SK-N-MC (cell line): Measurements from ENCODE around the gene OR5AU1.

Experiments
- DNase-seq: peaks from one replicate; pipeline ENCODE4 v3.0.0-alpha.2; 2011; ENCODE audit warnings: low read depth, low spot score
- H3K27ac ChIP-seq: fragments of 200-600 bp; sonication (generic); 2 replicates; pipeline ENCODE4 v1.5.1; 2016; ENCODE audit warnings: mixed run types
- H3K36me3 ChIP-seq: fragments of 200-600 bp; sonication (generic); 2 replicates; pipeline ENCODE4 v1.6.1; 2017; ENCODE audit warnings: antibody characterized with exemption, low read length, mixed read lengths; ENCODE audit not compliant: insufficient read depth
- H3K4me3 ChIP-seq: fragments of 200-600 bp; sonication (generic); 2 replicates; pipeline ENCODE4 v1.5.1; 2016
- H3K9ac ChIP-seq: fragments of 200-600 bp; sonication (generic); 2 replicates; pipeline ENCODE4 v1.8.0; 2017; ENCODE audit warnings: mixed run types, mixed read lengths; ENCODE audit not compliant: insufficient read length
- H3K9me3 ChIP-seq: fragments of 200-600 bp; sonication (generic); 2 replicates; pipeline ENCODE4 v1.6.1; 2017; ENCODE audit warnings: low read depth, mild to moderate bottlenecking, antibody characterized with exemption, low read length, moderate library complexity, mixed read lengths
- EZH2 ChIP-seq: fragments of 200-600 bp; sonication (generic); IDR thresholded peaks from one replicate; pipeline ENCODE4 v1.6.1; 2017; ENCODE audit warnings: antibody characterized with exemption
- FOXP2 ChIP-seq: optimal IDR thresholded peaks from 2 replicates; pipeline ENCODE3; 2011; ENCODE audit warnings: mild to moderate bottlenecking, moderate library complexity; ENCODE audit not compliant: insufficient read depth; ENCODE audit errors: extremely low read length, control extremely low read depth
- POLR2AphosphoS5 ChIP-seq: IDR thresholded peaks from 2 replicates; pipeline ENCODE4 v1.6.1; 2012; ENCODE audit warnings: mild to moderate bottlenecking, low read depth, low read length, borderline replicate concordance

The OR5AU1 gene

DNA sequence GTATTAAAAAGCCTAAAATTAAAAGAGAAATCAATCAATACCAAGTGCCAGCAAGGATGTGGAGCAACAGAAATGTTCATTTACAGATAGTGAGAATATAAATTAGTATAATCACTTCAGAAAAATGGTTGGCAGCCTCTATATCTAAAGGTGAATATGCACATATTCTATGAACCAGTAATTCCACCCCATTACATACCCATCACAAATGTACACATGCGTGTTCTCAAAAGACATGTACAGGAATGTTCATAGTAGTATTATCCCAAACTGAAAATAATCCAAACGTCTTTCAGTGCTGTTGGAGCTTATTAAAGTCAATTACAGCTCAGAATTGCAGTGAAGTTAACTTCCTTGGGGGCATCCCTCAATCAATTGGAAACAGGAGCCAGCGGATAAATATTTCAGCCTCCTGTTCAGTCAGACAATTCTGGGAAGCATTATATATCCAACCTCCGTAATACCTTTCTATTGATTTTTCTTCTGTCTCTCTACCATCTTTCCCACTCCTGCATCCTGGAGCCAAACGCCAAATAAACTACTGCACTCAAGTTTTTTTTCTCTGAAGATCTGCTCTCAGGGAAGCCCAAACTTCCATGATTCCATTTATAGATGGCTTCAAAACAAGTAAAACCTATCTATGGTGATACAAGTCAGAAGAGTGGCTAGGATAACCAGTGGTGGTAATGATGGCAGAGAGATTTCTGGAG, 45.0 kb upstream of the OR5AU1 start:
- Histone ChIP-seq H3K9me3 (no peaks in the 10 kb centered on the region), H3K27ac (peak overlapping the region; percentile 52), H3K36me3 (peaks cover 23% of the 10 kb centered on the region), H3K4me3 (no peak overlapping the region), H3K9ac (no peak overlapping the region)
- DNase-seq = no peak
- peak; percentile 55 for TF ChIP-seq POLR2AphosphoS5
- no peak for TF ChIP-seq FOXP2
- TF ChIP-seq EZH2 = no peak

DNA sequence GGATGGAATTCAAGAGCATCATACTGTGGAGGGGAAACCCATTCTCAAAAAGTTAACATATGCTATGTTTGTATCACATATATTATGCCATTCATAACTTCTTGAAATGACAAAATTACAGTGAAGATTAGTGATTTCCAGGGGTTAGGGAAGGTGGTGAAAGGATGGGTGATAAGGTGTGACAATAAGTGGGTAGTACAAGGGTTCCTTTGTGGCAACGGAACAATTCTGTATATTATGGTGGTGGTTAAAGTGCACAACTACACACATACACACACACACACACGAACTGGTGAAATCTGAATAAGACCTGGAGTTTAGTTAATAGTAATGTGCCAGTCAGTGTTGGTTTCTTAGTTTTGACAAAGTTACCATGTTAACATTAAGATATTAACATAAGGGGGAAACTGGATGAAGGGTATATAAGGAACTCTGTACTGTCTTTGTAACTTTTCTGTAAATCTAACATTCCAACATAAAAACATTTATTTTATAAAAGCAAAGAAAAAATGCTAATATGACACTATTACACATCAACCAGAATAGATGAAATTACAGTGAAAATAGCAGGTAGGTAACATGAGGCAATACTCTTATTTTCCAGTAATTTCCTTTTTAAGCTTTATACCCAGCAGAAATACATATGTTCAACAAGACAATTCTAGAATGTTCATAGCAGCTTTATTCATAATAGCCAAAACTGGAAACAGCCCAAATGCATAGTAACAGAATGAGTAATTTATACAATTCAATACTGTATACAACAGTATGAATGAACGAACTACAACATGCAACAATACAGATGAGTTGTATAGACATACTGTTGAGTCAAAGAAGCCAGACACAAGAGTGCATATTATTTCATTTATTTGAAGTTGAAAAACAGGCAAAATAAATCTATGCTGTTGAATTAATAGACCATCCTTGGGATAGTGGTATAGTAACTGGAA, 44.0 kb upstream of the OR5AU1 start:
- TF ChIP-seq POLR2AphosphoS5 = no peak; the same call in 1 of the 2 replicates
- no peak for TF ChIP-seq FOXP2
- no peak for TF ChIP-seq EZH2
- H3K9ac ChIP-seq = no peak overlapping the region
- H3K36me3 ChIP-seq = peaks cover 13% of the 10 kb centered on the region
- no peak overlapping the region for H3K27ac ChIP-seq
- H3K9me3 ChIP-seq = no peaks in the 10 kb centered on the region
- H3K4me3 ChIP-seq = no peak overlapping the region
- DNase-seq = no peak

DNA sequence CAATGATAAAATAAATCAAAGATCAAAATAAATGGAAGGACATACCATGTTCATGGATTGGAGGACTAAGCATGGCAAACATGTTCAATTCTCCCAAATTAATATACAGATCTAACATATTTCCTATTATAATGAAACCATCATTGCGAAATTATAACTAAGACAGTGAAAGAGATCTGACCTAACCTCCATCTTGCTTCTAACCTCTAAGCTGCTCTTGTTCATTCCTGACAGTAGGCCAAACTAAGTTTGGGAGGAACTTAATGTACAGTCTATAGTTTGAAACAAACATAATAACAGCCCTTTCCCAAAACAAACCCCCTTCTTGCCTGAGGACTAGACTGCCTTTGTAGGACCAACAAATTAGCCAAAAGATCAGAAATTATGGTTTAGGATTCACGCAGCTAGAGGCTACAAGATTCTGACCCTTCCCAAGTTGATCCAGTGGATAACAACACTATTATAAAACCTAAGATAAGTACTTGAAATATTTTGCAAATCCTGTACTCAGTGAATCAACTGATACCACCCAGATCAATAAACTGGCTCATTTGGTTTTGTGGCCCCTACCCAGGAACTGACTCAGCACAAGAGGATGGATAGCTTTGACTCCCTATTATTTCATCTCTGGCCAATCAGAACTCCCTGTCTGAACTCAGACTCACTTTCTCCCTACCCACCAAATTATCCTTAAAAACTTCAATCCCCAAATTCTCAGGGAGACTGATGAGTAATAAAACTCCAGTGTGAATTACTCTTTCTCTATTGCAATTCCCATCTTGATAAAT, 41.7 kb upstream of the OR5AU1 start:
- Histone ChIP-seq H3K36me3 (peaks cover 4% of the 10 kb centered on the region), H3K27ac (no peak overlapping the region), H3K9me3 (no peaks in the 10 kb centered on the region), H3K9ac (no peak overlapping the region), H3K4me3 (no peak overlapping the region)
- no peak for TF ChIP-seq EZH2
- no peak for TF ChIP-seq FOXP2
- TF ChIP-seq POLR2AphosphoS5 = no peak; the same call in 1 of the 2 replicates
- DNase-seq = no peak

DNA sequence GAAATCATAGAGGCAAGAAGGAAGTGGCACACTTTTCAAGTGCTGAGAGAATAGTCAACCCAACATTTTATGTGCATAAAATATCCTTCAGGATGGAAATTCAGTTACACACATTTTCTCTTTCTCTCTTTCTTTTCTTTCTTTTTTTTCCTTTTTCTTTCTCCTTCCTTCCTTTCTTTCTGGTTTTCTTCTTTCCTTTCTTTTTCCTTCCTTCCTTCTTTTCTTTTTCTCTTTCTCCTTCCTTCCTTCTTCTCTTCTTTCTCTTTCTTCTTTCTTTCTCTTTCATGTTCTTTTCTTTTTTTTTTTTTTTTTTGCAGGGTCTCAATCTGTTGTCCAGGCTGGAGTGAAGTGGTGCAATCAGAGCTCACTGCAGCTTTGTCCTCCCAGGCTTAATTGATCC, 38.7 kb upstream of the OR5AU1 start:
- no peak for DNase-seq
- H3K36me3 ChIP-seq = no peaks in the 10 kb centered on the region
- H3K4me3 ChIP-seq = no peak overlapping the region
- no peak overlapping the region for H3K27ac ChIP-seq
- no peaks in the 10 kb centered on the region for H3K9me3 ChIP-seq
- H3K9ac ChIP-seq = no peak overlapping the region
- TF ChIP-seq EZH2 (no peak), FOXP2 (no peak), POLR2AphosphoS5 (no peak)

DNA sequence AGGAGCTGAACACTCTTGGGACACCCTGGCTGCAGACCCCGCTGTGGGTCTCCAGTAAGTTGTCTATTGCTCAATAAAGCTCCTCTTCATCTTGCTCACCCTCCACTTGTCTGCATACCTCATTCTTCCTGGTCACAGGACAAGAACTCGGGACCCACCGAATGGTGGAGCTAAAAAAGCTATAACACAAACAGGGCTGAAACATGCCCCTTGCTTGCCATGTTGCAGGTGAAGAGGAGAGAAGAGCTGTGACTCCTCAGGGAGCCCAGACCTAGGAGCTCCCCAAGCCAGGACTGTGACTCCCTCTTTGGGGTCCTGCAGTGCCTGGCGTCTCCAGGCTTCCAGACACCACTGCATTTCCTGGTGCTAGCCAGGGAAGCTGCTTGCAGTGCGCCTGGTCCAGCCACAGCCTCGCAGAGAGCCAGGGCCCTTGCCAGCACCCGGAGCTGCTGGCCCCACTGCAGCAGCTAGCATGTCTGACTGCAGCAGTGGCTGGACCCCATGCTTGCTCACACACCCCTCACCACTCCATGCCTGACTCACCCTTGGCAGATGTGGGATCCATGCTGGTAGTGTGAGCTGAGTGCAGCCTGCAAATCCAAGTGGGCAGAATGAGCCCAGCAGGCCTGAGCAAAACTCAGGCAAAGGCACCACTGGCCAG, 37.1 kb upstream of the OR5AU1 start:
- Histone ChIP-seq H3K9me3 (no peaks in the 10 kb centered on the region), H3K27ac (no peak overlapping the region), H3K36me3 (no peaks in the 10 kb centered on the region), H3K9ac (no peak overlapping the region), H3K4me3 (no peak overlapping the region)
- DNase-seq = no peak
- TF ChIP-seq FOXP2 = no peak
- no peak for TF ChIP-seq EZH2
- no peak for TF ChIP-seq POLR2AphosphoS5

DNA sequence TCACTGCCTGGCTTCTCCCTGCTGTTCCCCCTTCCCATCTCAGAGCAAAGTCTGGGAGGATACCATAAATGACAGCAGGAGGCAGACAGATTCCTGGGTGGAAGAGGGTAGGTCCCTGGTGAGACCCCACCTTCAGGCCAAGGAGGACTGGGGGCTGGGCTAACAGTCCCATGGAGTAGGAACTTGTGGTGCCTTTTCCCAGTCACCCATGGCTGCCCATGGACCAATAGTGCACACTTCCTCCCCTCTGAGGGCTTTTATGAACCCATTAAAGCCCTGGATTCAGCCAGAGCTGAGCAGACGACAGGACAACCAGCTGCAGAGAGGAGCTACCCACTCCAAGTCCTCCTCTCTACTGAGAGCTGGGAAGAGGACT, 36.6 kb upstream of the OR5AU1 start:
- DNase-seq = no peak
- Histone ChIP-seq H3K27ac (no peak overlapping the region), H3K4me3 (peak overlapping the region; percentile 75), H3K9me3 (no peaks in the 10 kb centered on the region), H3K9ac (no peak overlapping the region), H3K36me3 (no peaks in the 10 kb centered on the region)
- TF ChIP-seq EZH2 (no peak), FOXP2 (no peak), POLR2AphosphoS5 (no peak)

DNA sequence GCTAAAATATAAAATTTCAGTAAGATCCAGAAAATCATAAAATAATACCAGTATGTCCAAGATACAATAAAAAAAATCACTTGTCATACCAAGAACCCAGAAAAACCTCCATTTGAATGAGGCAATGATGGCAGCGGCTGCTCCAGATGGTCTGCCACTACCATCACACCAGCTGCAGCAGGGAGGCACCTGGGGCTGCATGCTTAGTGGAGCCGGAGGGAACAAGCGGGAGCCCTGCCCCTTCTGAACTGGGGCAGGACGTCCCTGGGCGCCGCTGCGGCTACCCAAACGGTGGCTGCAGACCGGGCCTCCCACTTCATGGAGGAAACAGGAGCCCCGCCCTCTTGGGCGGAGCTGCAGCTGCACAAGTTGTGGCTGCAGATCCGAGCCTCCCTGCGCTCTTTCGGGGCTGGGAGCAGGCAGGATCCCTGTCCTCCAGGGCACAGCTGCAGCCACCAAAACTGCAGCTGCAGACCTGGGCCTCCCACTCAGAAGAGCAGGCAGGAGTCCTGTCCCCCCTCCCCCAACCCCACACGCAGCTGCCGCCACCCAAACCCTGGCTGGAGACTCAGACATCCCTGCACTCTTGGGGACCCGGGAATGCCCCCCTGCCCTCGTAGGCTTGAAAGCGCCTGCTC, 36.1 kb upstream of the OR5AU1 start:
- Histone ChIP-seq H3K4me3 (peak overlapping the region; percentile 75), H3K9me3 (no peaks in the 10 kb centered on the region), H3K27ac (no peak overlapping the region), H3K36me3 (no peaks in the 10 kb centered on the region), H3K9ac (no peak overlapping the region)
- DNase-seq = no peak
- TF ChIP-seq EZH2 (no peak), POLR2AphosphoS5 (no peak), FOXP2 (no peak)
